A673 (cell line): ENCODE measurements around the gene PLD1.

Source experiments
- EZH2 ChIP-seq: fragments of 200-600 bp; sonication (generic); IDR thresholded peaks from 2 replicates; pipeline ENCODE4 v1.6.1; 2017; ENCODE audit warnings: borderline replicate concordance, low read depth, mild to moderate bottlenecking, mixed read lengths, antibody characterized with exemption, low read length; ENCODE audit not compliant: poor library complexity, severe bottlenecking
- TF ChIP-seq, protein P1 (sequence below): fragments of 300-800, 200-600 bp; sonication (generic); conservative IDR thresholded peaks from 2 replicates; pipeline ENCODE4 v1.5.1; 2017; ENCODE audit warnings: low read depth, mild to moderate bottlenecking, antibody characterized with exemption, low read length, moderate library complexity, mixed read lengths

DNA sequence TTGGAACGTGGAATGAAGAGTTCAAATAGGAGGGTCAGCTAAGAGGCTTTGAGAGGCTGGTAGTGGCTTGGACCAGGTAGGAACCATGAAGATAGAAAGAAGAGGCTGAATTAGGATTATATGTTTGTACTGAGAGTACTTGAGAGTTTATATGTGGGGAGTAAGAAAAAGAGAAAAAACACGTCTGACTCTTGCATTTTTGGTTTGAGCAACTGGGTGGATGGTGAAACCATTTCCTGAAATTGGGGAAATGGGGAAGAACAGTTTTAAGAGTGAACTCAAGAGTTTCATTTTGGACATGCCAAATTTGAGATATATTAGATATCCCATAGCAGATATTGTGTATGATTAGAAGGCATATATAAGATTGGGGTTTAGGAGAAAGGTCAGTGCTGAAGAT lies 257.2 kb downstream of the PLD1 start:
- TF ChIP-seq, protein P1, sequence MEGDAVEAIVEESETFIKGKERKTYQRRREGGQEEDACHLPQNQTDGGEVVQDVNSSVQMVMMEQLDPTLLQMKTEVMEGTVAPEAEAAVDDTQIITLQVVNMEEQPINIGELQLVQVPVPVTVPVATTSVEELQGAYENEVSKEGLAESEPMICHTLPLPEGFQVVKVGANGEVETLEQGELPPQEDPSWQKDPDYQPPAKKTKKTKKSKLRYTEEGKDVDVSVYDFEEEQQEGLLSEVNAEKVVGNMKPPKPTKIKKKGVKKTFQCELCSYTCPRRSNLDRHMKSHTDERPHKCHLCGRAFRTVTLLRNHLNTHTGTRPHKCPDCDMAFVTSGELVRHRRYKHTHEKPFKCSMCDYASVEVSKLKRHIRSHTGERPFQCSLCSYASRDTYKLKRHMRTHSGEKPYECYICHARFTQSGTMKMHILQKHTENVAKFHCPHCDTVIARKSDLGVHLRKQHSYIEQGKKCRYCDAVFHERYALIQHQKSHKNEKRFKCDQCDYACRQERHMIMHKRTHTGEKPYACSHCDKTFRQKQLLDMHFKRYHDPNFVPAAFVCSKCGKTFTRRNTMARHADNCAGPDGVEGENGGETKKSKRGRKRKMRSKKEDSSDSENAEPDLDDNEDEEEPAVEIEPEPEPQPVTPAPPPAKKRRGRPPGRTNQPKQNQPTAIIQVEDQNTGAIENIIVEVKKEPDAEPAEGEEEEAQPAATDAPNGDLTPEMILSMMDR, result no peak
- TF ChIP-seq EZH2, result no peak
